Hepatocyte (in vitro differentiated cells): Measurements from ENCODE around the gene LRRC32. TPM values are rescaled to one million over a fixed set of nuclear protein-coding genes. Genes with fewer than 3 reads are reported as not detected.

ENCODE experiments used
- DNase-seq: peaks from one replicate; pipeline ENCODE4 v3.0.0-alpha.2; 2016; ENCODE audit warnings: low spot score
- H2AFZ ChIP-seq: fragments of 200-600 bp; sonication (generic); 2 replicates; pipeline ENCODE4 v1.6.0; 2016; ENCODE audit warnings: antibody characterized with exemption, mild to moderate bottlenecking
- H3K27ac ChIP-seq: fragments of 200-600 bp; sonication (generic); 2 replicates; pipeline ENCODE4 v1.5.1; 2016; ENCODE audit warnings: mild to moderate bottlenecking
- H3K27me3 ChIP-seq: fragments of 200-600 bp; sonication (generic); 2 replicates; pipeline ENCODE4 v1.6.1; 2016
- H3K36me3 ChIP-seq: fragments of 200-600 bp; sonication (generic); replicated peaks from 2 replicates; pipeline ENCODE4 v1.5.1; 2016; ENCODE audit warnings: low read depth; ENCODE audit not compliant: insufficient read depth
- H3K4me1 ChIP-seq: fragments of 200-600 bp; sonication (generic); 2 replicates; pipeline ENCODE4 v1.5.1; 2016; ENCODE audit warnings: mild to moderate bottlenecking, moderate library complexity; ENCODE audit not compliant: insufficient read depth
- H3K4me2 ChIP-seq: fragments of 200-600 bp; sonication (generic); 2 replicates; pipeline ENCODE4 v1.6.0; 2016
- H3K4me3 ChIP-seq: fragments of 200-600 bp; sonication (generic); 2 replicates; pipeline ENCODE4 v1.5.1; 2016; ENCODE audit warnings: mild to moderate bottlenecking
- H3K79me2 ChIP-seq: fragments of 200-600 bp; sonication (generic); 2 replicates; pipeline ENCODE4 v1.6.0; 2017; ENCODE audit warnings: mild to moderate bottlenecking
- H3K9me2 ChIP-seq: fragments of 200-600 bp; sonication (generic); replicated peaks from 2 replicates; pipeline ENCODE4 v1.6.0; 2017; ENCODE audit warnings: mild to moderate bottlenecking; ENCODE audit not compliant: insufficient read depth
- H3K9me3 ChIP-seq: fragments of 200-600 bp; sonication (generic); 2 replicates; pipeline ENCODE4 v1.5.1; 2016; ENCODE audit warnings: low read depth, mild to moderate bottlenecking
- H4K20me1 ChIP-seq: fragments of 200-600 bp; sonication (generic); 2 replicates; pipeline ENCODE4 v1.6.0; 2016; ENCODE audit warnings: mild to moderate bottlenecking; ENCODE audit not compliant: insufficient read depth, poor library complexity, severe bottlenecking
- CTCF ChIP-seq: fragments of 200-600 bp; sonication (generic); IDR thresholded peaks from 2 replicates; pipeline ENCODE4 v1.5.1; 2016; ENCODE audit warnings: antibody characterized with exemption, mild to moderate bottlenecking; ENCODE audit not compliant: poor library complexity
- EZH2 ChIP-seq: fragments of 200-600 bp; sonication (generic); IDR thresholded peaks from 2 replicates; pipeline ENCODE4 v1.6.1; 2016; ENCODE audit warnings: antibody characterized with exemption, mild to moderate bottlenecking, borderline replicate concordance
- EZH2phosphoT487 ChIP-seq: fragments of 200-600 bp; sonication (generic); IDR thresholded peaks from one replicate; pipeline ENCODE4 v1.6.1; 2018; ENCODE audit warnings: antibody characterized with exemption, mild to moderate bottlenecking, low read depth, moderate library complexity; ENCODE audit not compliant: unreplicated experiment, severe bottlenecking
- WGBS: methylation state at CpG from one replicate; pipeline ENCODE4 v1.1.6; 2016; ENCODE audit warnings: low lambda C conversion rate; ENCODE audit errors: missing lambda C conversion rate; 5-methylcytosine and 5-hydroxymethylcytosine counted together
- polyA plus RNA-seq: library from polyadenylated mRNA; unstranded; fragments of >200 nt; fragmentation: Nextera tagmentation; extraction: Ambion mirVana; gene quantifications from 2 replicates; pipeline ENCODE4 v1.2.1, GENCODE V29; 2016
- total RNA-seq: library from RNA; depleted of rRNA; stranded (reverse); fragments of >200 nt; gene quantifications from 2 replicates; pipeline ENCODE4 v1.2.3, GENCODE V29; 2014

LRRC32 gene
- total and polyA plus RNA-seq, 2 experiments from 2014 or later, result 25.5 to 75.2 TPM

GRCh38 chr11:76708972-76709660, 38.6 kb upstream of the LRRC32 start:
- Histone ChIP-seq H3K27ac (no peak overlapping the region), H3K9me2 (no peaks in the 10 kb centered on the region), H3K9me3 (no peaks in the 10 kb centered on the region), H3K79me2 (no peaks in the 10 kb centered on the region), H3K4me1 (no peaks in the 10 kb centered on the region), H3K4me3 (no peak overlapping the region), H3K4me2 (no peak overlapping the region), H4K20me1 (no peaks in the 10 kb centered on the region), H2AFZ (no peak overlapping the region), H3K27me3 (no peaks in the 10 kb centered on the region), H3K36me3 (no peaks in the 10 kb centered on the region)
- DNase-seq, result no peak
- WGBS, result 77% methylated on average over 8 of the region's 8 CpGs
- no peak for TF ChIP-seq EZH2
- no peak for TF ChIP-seq EZH2phosphoT487
- TF ChIP-seq CTCF, result no peak

DNA sequence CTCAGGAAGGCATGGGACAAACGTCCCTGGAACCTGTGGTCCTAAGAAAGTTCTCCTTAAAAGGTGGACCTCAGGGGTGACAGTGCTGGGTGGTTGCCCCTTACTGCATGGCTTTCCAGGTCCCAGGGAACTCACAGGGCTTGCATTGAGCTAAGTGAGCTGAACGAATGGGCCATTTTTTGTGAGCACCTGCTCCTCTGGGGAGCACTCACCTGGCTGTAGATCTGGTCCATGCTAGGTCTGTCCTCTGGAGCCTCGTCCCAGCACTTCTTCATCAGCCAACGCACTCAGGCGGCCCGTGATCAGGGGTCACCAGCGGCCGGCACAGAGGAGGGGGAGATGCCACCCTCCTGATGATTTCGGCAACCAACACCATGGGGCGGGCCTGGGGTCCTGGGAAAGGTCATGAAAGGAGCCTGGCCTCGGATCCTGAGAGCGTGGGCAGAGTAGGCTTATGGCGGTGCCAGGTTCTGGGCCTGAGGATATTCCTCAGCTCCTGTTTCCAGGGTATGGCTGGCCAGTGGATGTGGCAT, 36.8 kb upstream of the LRRC32 start:
- no peak for DNase-seq
- Histone ChIP-seq H3K36me3 (no peaks in the 10 kb centered on the region), H3K9me2 (no peaks in the 10 kb centered on the region), H3K27ac (no peak overlapping the region), H3K4me1 (peaks cover under 1% of the 10 kb centered on the region), H3K79me2 (no peaks in the 10 kb centered on the region), H3K27me3 (no peaks in the 10 kb centered on the region), H3K4me2 (no peak overlapping the region), H4K20me1 (no peaks in the 10 kb centered on the region), H2AFZ (no peak overlapping the region), H3K9me3 (no peaks in the 10 kb centered on the region), H3K4me3 (no peak overlapping the region)
- no peak for TF ChIP-seq CTCF
- no peak for TF ChIP-seq EZH2
- TF ChIP-seq EZH2phosphoT487, result no peak
- 91% methylated on average over 13 of the region's 13 CpGs for WGBS

- Histone ChIP-seq H3K27me3 (no peaks in the 10 kb centered on the region), H3K4me3 (no peak overlapping the region), H3K27ac (no peak overlapping the region), H3K9me2 (no peaks in the 10 kb centered on the region), H4K20me1 (no peaks in the 10 kb centered on the region), H3K9me3 (no peaks in the 10 kb centered on the region), H3K79me2 (no peaks in the 10 kb centered on the region), H3K36me3 (no peaks in the 10 kb centered on the region), H3K4me1 (peaks cover 8% of the 10 kb centered on the region), H2AFZ (no peak overlapping the region), H3K4me2 (no peak overlapping the region)
- no peak for TF ChIP-seq CTCF
- no peak for TF ChIP-seq EZH2phosphoT487
- no peak for TF ChIP-seq EZH2
- DNase-seq, result no peak
- 93% methylated on average over 5 of the region's 5 CpGs for WGBS
These were observed 36.1 kb upstream of the LRRC32 start for GRCh38 chr11:76706667-76707066.
